Brain microvascular endothelial cell (primary cell): ENCODE measurements around the gene CBFA2T3.

Experiments
- DNase-seq: peaks from one replicate; pipeline ENCODE4 v3.0.0-alpha.2; 2020
- H3K27ac ChIP-seq: fragments of 250-450 bp; sonication (Bioruptor Pico); 2 replicates; pipeline ENCODE4 v1.5.1; 2020; ENCODE audit warnings: mild to moderate bottlenecking, moderate library complexity
- H3K27me3 ChIP-seq: fragments of 250-450 bp; sonication (Bioruptor Pico); replicated peaks from 2 replicates; pipeline ENCODE4 v1.5.1; 2020; ENCODE audit warnings: mild to moderate bottlenecking
- H3K36me3 ChIP-seq: fragments of 250-450 bp; sonication (Bioruptor Pico); replicated peaks from 2 replicates; pipeline ENCODE4 v1.5.1; 2020; ENCODE audit warnings: mild to moderate bottlenecking
- H3K4me3 ChIP-seq: 2 replicates; pipeline ENCODE4 v1.5.1; 2011; ENCODE audit warnings: low read depth, mild to moderate bottlenecking, control low read depth, low read length, moderate library complexity
- CTCF ChIP-seq: IDR thresholded peaks from 2 replicates; pipeline ENCODE4 v1.5.1; 2011; ENCODE audit warnings: low read depth, mild to moderate bottlenecking, moderate library complexity, low read length, control low read depth, inconsistent platforms; ENCODE audit errors: missing control alignments
- in situ Hi-C: cut with HindIII; loops from 2 replicates; pipeline ENCODE4 v1.10.0; 2017; ENCODE audit warnings: low sequenced_read_pairs, low pct_ligation_motif_present

The CBFA2T3 gene

GRCh38 chr16:88934066-88934667, 42.8 kb downstream of the CBFA2T3 start:
- Histone ChIP-seq H3K27me3 (peaks cover 43% of the 10 kb centered on the region), H3K36me3 (no peaks in the 10 kb centered on the region), H3K4me3 (no peak overlapping the region), H3K27ac (no peak overlapping the region)
- in situ Hi-C loops: no loop called here
- no peak for DNase-seq
- no peak for TF ChIP-seq CTCF

- no peak for TF ChIP-seq CTCF
- in situ Hi-C loops: no loop called here
- H3K36me3 ChIP-seq: no peaks in the 10 kb centered on the region
- H3K4me3 ChIP-seq: no peak overlapping the region
- H3K27me3 ChIP-seq: peaks cover 35% of the 10 kb centered on the region
- no peak for DNase-seq
- no peak overlapping the region for H3K27ac ChIP-seq
Observed at GRCh38 chr16:88932929-88933328, 44.1 kb downstream of the CBFA2T3 start.

- in situ Hi-C loops: no loop called here
- Histone ChIP-seq H3K36me3 (no peaks in the 10 kb centered on the region), H3K4me3 (no peak overlapping the region), H3K27me3 (peaks cover 31% of the 10 kb centered on the region), H3K27ac (no peak overlapping the region)
- no peak for DNase-seq
- no peak for TF ChIP-seq CTCF
Observed at GRCh38 chr16:88931936-88932335, 45.1 kb downstream of the CBFA2T3 start.

GRCh38 chr16:88931373-88931900, 45.6 kb downstream of the CBFA2T3 start:
- in situ Hi-C loops: no loop called here

GRCh38 chr16:88930716-88931115, 46.3 kb downstream of the CBFA2T3 start:
- no peaks in the 10 kb centered on the region for H3K36me3 ChIP-seq
- in situ Hi-C loops: no loop called here
- no peak for DNase-seq
- TF ChIP-seq CTCF: no peak
- H3K27me3 ChIP-seq: peaks cover 20% of the 10 kb centered on the region
- no peak overlapping the region for H3K4me3 ChIP-seq
- H3K27ac ChIP-seq: no peak overlapping the region

More at GRCh38 chr16:88931373-88931900, 45.6 kb downstream of the CBFA2T3 start:
- H3K27ac ChIP-seq: no peak overlapping the region
- TF ChIP-seq CTCF: no peak
- no peaks in the 10 kb centered on the region for H3K36me3 ChIP-seq
- peaks cover 26% of the 10 kb centered on the region for H3K27me3 ChIP-seq
- no peak for DNase-seq
- H3K4me3 ChIP-seq: no peak overlapping the region

GRCh38 chr16:88929091-88929445, 47.9 kb downstream of the CBFA2T3 start:
- in situ Hi-C loops: no loop called here
- TF ChIP-seq CTCF: no peak
- H3K27ac ChIP-seq: no peak overlapping the region
- peaks cover 10% of the 10 kb centered on the region for H3K27me3 ChIP-seq
- no peak overlapping the region for H3K4me3 ChIP-seq
- no peak for DNase-seq
- H3K36me3 ChIP-seq: no peaks in the 10 kb centered on the region
